ENCODE data around the gene POLD2.

DNA sequence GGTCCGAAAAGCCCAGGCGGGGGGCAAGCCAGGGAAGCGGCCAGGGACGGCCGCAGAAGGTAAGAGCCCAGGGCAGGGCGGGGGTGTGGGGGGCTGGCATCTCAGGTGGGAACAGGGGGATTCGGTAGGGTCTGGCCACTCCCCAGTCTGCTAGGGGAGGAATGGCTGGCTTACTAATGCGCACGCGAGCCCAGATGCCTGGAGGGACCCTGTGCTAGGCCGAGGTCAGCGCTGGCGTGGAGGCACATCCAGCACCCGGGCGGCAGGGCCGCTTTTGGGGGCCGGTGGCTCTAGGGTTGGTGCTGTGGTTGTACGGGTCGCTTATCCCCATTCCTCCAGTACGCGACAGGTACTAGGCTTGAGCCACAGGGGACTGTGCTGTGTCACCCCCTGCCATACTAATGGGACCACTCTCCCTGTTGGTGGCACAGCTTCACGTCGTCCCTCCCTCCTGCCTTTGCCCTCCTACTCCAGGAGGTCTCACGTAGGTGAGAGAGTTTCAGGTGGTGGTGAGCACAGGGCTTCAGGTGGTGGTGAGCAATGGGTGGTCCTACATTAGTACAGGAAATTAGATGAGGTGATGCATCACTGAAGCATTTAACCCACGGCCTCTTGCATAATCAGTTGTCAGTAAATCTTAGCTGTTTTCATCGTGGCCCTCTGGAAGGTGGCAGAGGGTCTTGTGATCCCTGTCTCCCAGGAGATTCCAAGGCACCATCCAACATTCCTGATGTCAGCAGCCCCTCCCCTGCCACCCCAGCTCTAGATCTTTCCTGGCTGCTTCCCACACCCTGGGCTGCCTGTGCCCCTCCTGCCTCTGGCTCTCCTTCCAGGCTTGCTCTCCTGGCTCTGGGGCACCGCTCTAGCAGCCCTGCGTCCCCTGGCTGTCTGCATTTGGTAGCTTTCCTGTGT lies 18.2 kb downstream of the POLD2 start:
- TF ChIP-seq CTCF (IDR thresholded peaks at IDR 0.05) (no peak), POLR2AphosphoS5 (IDR thresholded peaks at IDR 0.05) (peak; percentile 25 to 75), POLR2A (IDR thresholded peaks at IDR 0.05; ENCODE audit: low read depth) (no peak)
